Ovary (tissue), 3 donors: ENCODE results near the gene SAFB2.

Source experiments
- CTCF ChIP-seq, 3 donors: fragments of 450-650 bp in 2 of 3; fragments of 200-600 bp in 1 of 3; IDR thresholded peaks; one replicate each; pipeline versions ENCODE4 v1.5.1 to v1.8.0; 2016 to 2022; ENCODE audit warnings: antibody characterized with exemption in 3 of 3, mild to moderate bottlenecking in 1 of 3
- EP300 ChIP-seq: sonication (generic); formaldehyde crosslinking; IDR thresholded peaks from one replicate; pipeline ENCODE4 v1.6.1; 2017; ENCODE audit warnings: antibody characterized with exemption
- POLR2A ChIP-seq: fragments of 450-650 bp; IDR thresholded peaks from one replicate; pipeline ENCODE4 v1.6.1; 2017; ENCODE audit warnings: antibody characterized with exemption, mild to moderate bottlenecking, moderate library complexity
- donor health status: DM: no; HTN: no; CAD: no.

- TF ChIP-seq CTCF (IDR thresholded peaks at IDR 0.05) = no peak
- TF ChIP-seq EP300 = no peak
- TF ChIP-seq POLR2A = no peak
Measured at GRCh38 chr19:5588906-5589676, 33.5 kb downstream of the SAFB2 start.
